C4-2B (cell line): ENCODE results near the gene ATP9A.

Experiments used
- ZFX ChIP-seq: fragments of 450-650 bp; IDR thresholded peaks from 2 replicates; pipeline ENCODE4 v1.6.1; 2017
- TF ChIP-seq, protein P1 (sequence below): fragments of 450-650 bp; conservative IDR thresholded peaks from 2 replicates; pipeline ENCODE4 v1.5.1; 2017; ENCODE audit warnings: mild to moderate bottlenecking

DNA sequence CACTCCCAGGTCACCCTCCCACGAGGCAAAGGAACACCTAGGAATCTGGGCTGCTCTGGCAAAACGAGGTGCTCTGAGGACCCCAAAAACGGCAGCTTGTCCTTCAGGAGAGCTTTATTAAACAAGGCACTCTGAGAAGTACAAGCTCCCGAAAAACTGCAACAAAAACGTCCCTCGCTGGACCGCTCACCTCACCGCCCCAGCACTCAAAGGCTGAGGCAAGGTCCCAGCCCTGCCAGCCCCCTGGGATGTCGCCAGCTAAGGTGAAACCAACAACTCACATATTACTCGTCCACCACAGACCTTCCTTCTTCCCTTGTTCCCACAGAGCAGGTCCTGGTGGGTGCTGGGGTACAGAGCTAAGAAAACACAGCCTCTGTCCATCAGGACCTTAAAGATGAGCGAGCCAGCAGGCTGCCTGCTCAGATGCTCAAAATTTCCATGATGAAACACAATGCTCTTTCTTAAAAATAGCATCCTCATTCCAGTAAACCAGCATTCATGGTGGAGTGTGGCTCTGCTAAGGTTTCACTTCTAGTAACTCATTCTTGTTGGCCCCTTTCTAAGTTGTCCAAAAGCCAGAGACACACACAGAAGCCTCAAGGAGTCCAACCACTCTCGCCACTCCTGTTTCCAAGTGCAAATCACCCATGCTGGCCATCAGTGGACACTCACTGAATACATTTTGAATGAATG, 35.9 kb downstream of the ATP9A start:
- TF ChIP-seq, protein P1, sequence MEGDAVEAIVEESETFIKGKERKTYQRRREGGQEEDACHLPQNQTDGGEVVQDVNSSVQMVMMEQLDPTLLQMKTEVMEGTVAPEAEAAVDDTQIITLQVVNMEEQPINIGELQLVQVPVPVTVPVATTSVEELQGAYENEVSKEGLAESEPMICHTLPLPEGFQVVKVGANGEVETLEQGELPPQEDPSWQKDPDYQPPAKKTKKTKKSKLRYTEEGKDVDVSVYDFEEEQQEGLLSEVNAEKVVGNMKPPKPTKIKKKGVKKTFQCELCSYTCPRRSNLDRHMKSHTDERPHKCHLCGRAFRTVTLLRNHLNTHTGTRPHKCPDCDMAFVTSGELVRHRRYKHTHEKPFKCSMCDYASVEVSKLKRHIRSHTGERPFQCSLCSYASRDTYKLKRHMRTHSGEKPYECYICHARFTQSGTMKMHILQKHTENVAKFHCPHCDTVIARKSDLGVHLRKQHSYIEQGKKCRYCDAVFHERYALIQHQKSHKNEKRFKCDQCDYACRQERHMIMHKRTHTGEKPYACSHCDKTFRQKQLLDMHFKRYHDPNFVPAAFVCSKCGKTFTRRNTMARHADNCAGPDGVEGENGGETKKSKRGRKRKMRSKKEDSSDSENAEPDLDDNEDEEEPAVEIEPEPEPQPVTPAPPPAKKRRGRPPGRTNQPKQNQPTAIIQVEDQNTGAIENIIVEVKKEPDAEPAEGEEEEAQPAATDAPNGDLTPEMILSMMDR = no peak
- no peak for TF ChIP-seq ZFX
